CD14-positive monocyte (primary cell): ENCODE measurements around the gene EYS. TPM values are rescaled to one million over a fixed set of nuclear protein-coding genes. Genes with fewer than 3 reads are reported as not detected.

Experiments used
- DNase-seq, 3 donors: peaks; one replicate each; pipeline ENCODE4 v3.0.0-alpha.2; 2011 to 2022
- H2AFZ ChIP-seq: 2 replicates; pipeline ENCODE4 v1.6.0; 2012; ENCODE audit warnings: mild to moderate bottlenecking, low read depth, low read length, inconsistent platforms; ENCODE audit not compliant: insufficient read depth, poor library complexity, severe bottlenecking
- H3K27ac ChIP-seq, 2 donors: 1 replicate in 1 of 2; 2 replicates in 1 of 2; pipeline ENCODE4 v1.5.1; 2012 to 2013; ENCODE audit warnings: low read length in 2 of 2, control low read depth in 1 of 2, inconsistent platforms in 1 of 2, low read depth in 1 of 2, mild to moderate bottlenecking in 1 of 2
- H3K27me3 ChIP-seq, 2 donors: one replicate each; pipeline versions ENCODE4 v1.6.0 to v1.6.1; 2011 to 2013; ENCODE audit warnings: low read length in 2 of 2; ENCODE audit not compliant: control insufficient read depth in 2 of 2, insufficient read depth in 2 of 2
- H3K36me3 ChIP-seq, 2 donors: replicated peaks in 1 of 2; 1 replicate in 1 of 2; 2 replicates in 1 of 2; pipeline versions ENCODE4 v1.5.1 to v1.6.1; 2012 to 2013; ENCODE audit warnings: low read length in 2 of 2, control low read depth in 1 of 2, inconsistent platforms in 1 of 2, mild to moderate bottlenecking in 1 of 2; ENCODE audit not compliant: insufficient read depth in 2 of 2, control insufficient read depth in 1 of 2
- H3K4me1 ChIP-seq, 2 donors: 1 replicate in 1 of 2; 2 replicates in 1 of 2; pipeline versions ENCODE4 v1.5.1 to v1.6.1; 2012 to 2013; ENCODE audit warnings: low read length in 2 of 2, control low read depth in 1 of 2, inconsistent platforms in 1 of 2, mild to moderate bottlenecking in 1 of 2, moderate library complexity in 1 of 2; ENCODE audit not compliant: insufficient read depth in 2 of 2, control insufficient read depth in 1 of 2
- H3K4me2 ChIP-seq: replicated peaks from 2 replicates; pipeline ENCODE3; 2012; ENCODE audit warnings: low read length, moderate library complexity, mild to moderate bottlenecking; ENCODE audit not compliant: poor library complexity, severe bottlenecking; ENCODE audit errors: extremely low read depth
- H3K4me3 ChIP-seq, 3 experiments: fragments of 200-600 bp in 1 of 3; sonication (generic) in 1 of 3; replicated peaks in 1 of 3; 1 replicate in 2 of 3; 2 replicates in 1 of 3; pipeline ENCODE4 v1.5.1; 2011 to 2013; ENCODE audit warnings: low read length in 3 of 3, mild to moderate bottlenecking in 3 of 3, control low read depth in 2 of 3, low read depth in 2 of 3, inconsistent platforms in 1 of 3, moderate library complexity in 1 of 3
- H3K79me2 ChIP-seq: 2 replicates; pipeline ENCODE4 v1.6.0; 2012; ENCODE audit warnings: mild to moderate bottlenecking, control low read depth, inconsistent platforms, low read length, moderate library complexity; ENCODE audit not compliant: insufficient read depth
- H3K9ac ChIP-seq: 2 replicates; pipeline ENCODE4 v1.6.0; 2017; ENCODE audit warnings: low read length, mild to moderate bottlenecking; ENCODE audit not compliant: insufficient read depth, poor library complexity, severe bottlenecking
- H3K9me3 ChIP-seq, 2 donors: replicated peaks in 1 of 2; 1 replicate in 1 of 2; 2 replicates in 1 of 2; pipeline versions ENCODE4 v1.5.1 to v1.6.1; 2012 to 2013; ENCODE audit warnings: low read length in 2 of 2, control low read depth in 1 of 2; ENCODE audit not compliant: control insufficient read depth in 1 of 2, insufficient read depth in 1 of 2
- H4K20me1 ChIP-seq: 2 replicates; pipeline ENCODE4 v1.6.0; 2012; ENCODE audit warnings: mild to moderate bottlenecking, low read length, control low read depth, moderate library complexity; ENCODE audit not compliant: insufficient read depth
- H3K27ac Mint-ChIP-seq, 7 donors: one replicate each; pipeline ENCODE4 v1.8.0; 2020; ENCODE audit warnings: mild to moderate bottlenecking in 7 of 7, mixed read lengths in 7 of 7, moderate library complexity in 6 of 7, inconsistent platforms in 2 of 7
- H3K27me3 Mint-ChIP-seq, 3 donors: one replicate each; pipeline ENCODE4 v1.8.0; 2021 to 2022; ENCODE audit warnings: low read depth in 3 of 3, mild to moderate bottlenecking in 3 of 3, mixed read lengths in 3 of 3, moderate library complexity in 3 of 3, inconsistent platforms in 1 of 3
- H3K36me3 Mint-ChIP-seq, 2 donors: one replicate each; pipeline ENCODE4 v1.8.0; 2020; ENCODE audit warnings: mixed read lengths in 2 of 2, inconsistent platforms in 1 of 2, mild to moderate bottlenecking in 1 of 2
- H3K4me1 Mint-ChIP-seq: one replicate; pipeline ENCODE4 v1.8.0; 2020; ENCODE audit warnings: mild to moderate bottlenecking, mixed read lengths
- H3K4me3 Mint-ChIP-seq, 2 donors: one replicate each; pipeline ENCODE4 v1.8.0; 2020; ENCODE audit warnings: mild to moderate bottlenecking in 2 of 2, mixed read lengths in 2 of 2, moderate library complexity in 1 of 2
- H3K9me3 Mint-ChIP-seq, 7 donors: one replicate each; pipeline ENCODE4 v1.8.0; 2020 to 2022; ENCODE audit warnings: mixed read lengths in 7 of 7, mild to moderate bottlenecking in 6 of 7, moderate library complexity in 6 of 7, inconsistent platforms in 2 of 7
- CTCF ChIP-seq: fragments of 200-600 bp; IDR thresholded peaks from one replicate; pipeline ENCODE4 v1.8.0; 2022; ENCODE audit warnings: antibody characterized with exemption, mild to moderate bottlenecking
- WGBS: methylation state at CpG from one replicate; pipeline ENCODE4 v1.1.5; 2013; ENCODE audit warnings: missing lambda C conversion rate; ENCODE audit not compliant: insufficient coverage; 5-methylcytosine and 5-hydroxymethylcytosine counted together
- intact Hi-C, 2 donors: fragments of 100-400 bp; cut with micrococcal nuclease; formaldehyde crosslinking; loops; one replicate each; pipeline versions ENCODE4 v1.15.0 to v1.15.1; 2023
- polyA plus RNA-seq, 3 donors: library from polyadenylated mRNA; depleted of rRNA in 1 of 3; unstranded in 2 of 3; stranded (reverse) in 1 of 3; fragments of 300-500 nt in 2 of 3; fragments of >200 nt in 1 of 3; fragmentation: Illumina TruSeq in 2 of 3; gene quantifications; 1 replicate in 2 of 3; 2 replicates in 1 of 3; pipeline ENCODE4 v1.2.3, GENCODE V29; 2012 to 2021

The EYS gene
- polyA plus RNA-seq, 3 donors = 0.01 to 0.03 TPM; not detected in 1

- no CpG with 5 or more reads among the region's 1 CpG for WGBS
Observed at GRCh38 chr6:64890609-64891008, 816.4 kb downstream of the EYS start.

GRCh38 chr6:64889144-64889543 is 817.9 kb downstream of the EYS start:
- DNase-seq = no peak
- WGBS = no CpG with 5 or more reads among the region's 3 CpGs
- Histone ChIP-seq H3K27me3 (no peaks in the 10 kb centered on the region), H3K27ac (no peak overlapping the region), H3K4me2 (no peak overlapping the region), H3K36me3 (no peaks in the 10 kb centered on the region), H3K4me1 (no peaks in the 10 kb centered on the region), H3K79me2 (no peaks in the 10 kb centered on the region), H4K20me1 (no peaks in the 10 kb centered on the region), H2AFZ (no peak overlapping the region), H3K9ac (no peak overlapping the region), H3K4me3 (no peak overlapping the region), H3K9me3 (no peaks in the 10 kb centered on the region)
- TF ChIP-seq CTCF = no peak
- no peaks in the 10 kb centered on the region for H3K27me3 Mint-ChIP-seq
- H3K36me3 Mint-ChIP-seq = no peaks in the 10 kb centered on the region
- intact Hi-C loops = no loop called here
- no peaks in the 10 kb centered on the region for H3K4me1 Mint-ChIP-seq
- peaks cover 0 to 5% (median 1%) of the 10 kb centered on the region in 7 donors for H3K9me3 Mint-ChIP-seq
- H3K27ac Mint-ChIP-seq = no peak overlapping the region
- H3K4me3 Mint-ChIP-seq = no peak overlapping the region

More at GRCh38 chr6:64890609-64891008, 816.4 kb downstream of the EYS start:
- no peaks in the 10 kb centered on the region for H4K20me1 ChIP-seq
- no peak overlapping the region for H3K4me2 ChIP-seq
- Mint-ChIP-seq H3K9me3 (peaks cover 0 to 5% (median 1%) of the 10 kb centered on the region in 7 donors), H3K27me3 (no peaks in the 10 kb centered on the region), H3K27ac (no peak overlapping the region), H3K4me1 (no peaks in the 10 kb centered on the region), H3K4me3 (no peak overlapping the region), H3K36me3 (no peaks in the 10 kb centered on the region)
- H3K27ac ChIP-seq = no peak overlapping the region
- H3K27me3 ChIP-seq = no peaks in the 10 kb centered on the region
- no peak overlapping the region for H3K4me3 ChIP-seq
- H2AFZ ChIP-seq = no peak overlapping the region
- no peaks in the 10 kb centered on the region for H3K79me2 ChIP-seq
- H3K9me3 ChIP-seq = no peaks in the 10 kb centered on the region
- no peak for TF ChIP-seq CTCF
- no peak overlapping the region for H3K9ac ChIP-seq
- intact Hi-C loops = no loop called here
- DNase-seq = no peak
- H3K36me3 ChIP-seq = no peaks in the 10 kb centered on the region
- H3K4me1 ChIP-seq = no peaks in the 10 kb centered on the region
